ENCODE data around the gene ZNF256. TPM values are rescaled to one million over a fixed set of nuclear protein-coding genes. Genes with fewer than 3 reads are reported as not detected.

ZNF256 gene
- total RNA-seq, 1 experiment from 2014 or later, result 12.3 TPM

GRCh38 chr19:57900311-57900710 lies 47.2 kb downstream of the ZNF256 start:
- H2BK5ac ChIP-seq (ENCODE audit: insufficient read length, low read length), result no peak overlapping the region
- no peak for DNase-seq
- no peaks in the 10 kb centered on the region for H3K4me1 ChIP-seq (ENCODE audit: insufficient read depth, low read length)
- H3K4me2 ChIP-seq (ENCODE audit: insufficient read depth, insufficient read length, low read length), result no peak overlapping the region
- no peak overlapping the region for H3K18ac ChIP-seq (ENCODE audit: insufficient read length, low read depth, low read length)
- H2BK15ac ChIP-seq (ENCODE audit: low read depth, low read length), result no peak overlapping the region
- H4K91ac ChIP-seq (ENCODE audit: insufficient read length, low read depth, low read length), result no peak overlapping the region
- H3K79me1 ChIP-seq (ENCODE audit: insufficient read depth, low read depth, low read length, poor library complexity, severe bottlenecking), result no peaks in the 10 kb centered on the region
- Mint-ChIP-seq H3K27ac (no peak overlapping the region), H3K9me3 (no peaks in the 10 kb centered on the region), H3K4me3 (no peak overlapping the region), H3K36me3 (ENCODE audit: insufficient read depth in 1 of 3, low read depth in 3 of 3) (peaks cover 0 to 4% (median 2%) of the 10 kb centered on the region in 3 experiments; a peak in 2 of 7 replicates), H3K27me3 (ENCODE audit: low read depth) (no peaks in the 10 kb centered on the region; the same call in 1 of the 2 replicates), H3K4me1 (peaks cover 5 to 8% of the 10 kb centered on the region in 2 experiments; a peak in 2 of 4 replicates)
- H3K4ac ChIP-seq (ENCODE audit: low read depth, low read length), result no peak overlapping the region
- no peak overlapping the region for H2AFZ ChIP-seq (ENCODE audit: low read length)
- no peaks in the 10 kb centered on the region for H4K20me1 ChIP-seq (ENCODE audit: control insufficient read depth, insufficient read depth, insufficient read length)
- no peaks in the 10 kb centered on the region for H3K23me2 ChIP-seq (ENCODE audit: insufficient read length, low read depth, low read length, poor library complexity, severe bottlenecking)
- no peak overlapping the region for H4K8ac ChIP-seq (replicated peaks; ENCODE audit: insufficient read length, low read depth, low read length)
- no peak overlapping the region for H2BK20ac ChIP-seq (ENCODE audit: low read depth, low read length, poor library complexity, severe bottlenecking)
- no peaks in the 10 kb centered on the region for H3K27me3 ChIP-seq (ENCODE audit: insufficient read depth, low read length)
- no peak overlapping the region for H3K9ac ChIP-seq (ENCODE audit: extremely low read depth, insufficient read length, low read length)
- TF ChIP-seq CTCF (conservative IDR thresholded peaks at IDR 0.05), result no peak
- no peak overlapping the region for H3K27ac ChIP-seq (ENCODE audit: insufficient read length, low read depth, low read length)
- no peak overlapping the region for H3K56ac ChIP-seq (ENCODE audit: insufficient read length, low read depth, low read length)
- H3K14ac ChIP-seq (ENCODE audit: insufficient read depth, low read length), result no peak overlapping the region
- no peaks in the 10 kb centered on the region for H3K79me2 ChIP-seq (ENCODE audit: insufficient read depth, low read length)
- no peak overlapping the region for H2AK5ac ChIP-seq (ENCODE audit: insufficient read length, low read length)
- H4K5ac ChIP-seq (ENCODE audit: insufficient read length, low read depth, low read length), result no peak overlapping the region
- no peak overlapping the region for H3K23ac ChIP-seq (ENCODE audit: insufficient read length, low read depth, low read length)
- WGBS (ENCODE audit: extremely low coverage, insufficient read length, low lambda C conversion rate), result no CpG with 5 or more reads among the region's 5 CpGs
- no peak overlapping the region for H3T11ph ChIP-seq (ENCODE audit: low read length)
- H2BK12ac ChIP-seq (ENCODE audit: insufficient read length, low read depth, low read length), result no peak overlapping the region
- no peaks in the 10 kb centered on the region for H3K9me3 ChIP-seq (ENCODE audit: control insufficient read depth, low read depth, low read length)
- no peak overlapping the region for H2BK120ac ChIP-seq (ENCODE audit: low read depth, low read length, poor library complexity, severe bottlenecking)

Other genes starting within 250 kb of the ZNF256 start
- gene ZNF154, start 238.5 kb downstream of the ZNF256 start, total RNA-seq (2021), result 17.6 and 18.7 TPM in 2 replicates
- 9.0 and 9.3 TPM in 2 replicates for gene ZNF671, start 220.1 kb downstream of the ZNF256 start, total RNA-seq (2021)
- gene ZNF776, start 200.9 kb downstream of the ZNF256 start, total RNA-seq (2021), result 19.7 and 22.8 TPM in 2 replicates
- 14.8 and 17.6 TPM in 2 replicates for gene ZNF586, start 178.0 kb downstream of the ZNF256 start, total RNA-seq (2021)
- 9.2 and 11.3 TPM in 2 replicates for gene ZNF552, start 132.8 kb downstream of the ZNF256 start, total RNA-seq (2021)
- gene ZNF587B, start 117.4 kb downstream of the ZNF256 start, total RNA-seq (2021), result 41.8 and 45.2 TPM in 2 replicates
- gene ZNF587, start 97.8 kb downstream of the ZNF256 start, total RNA-seq (2021), result 37.5 and 40.0 TPM in 2 replicates
- 98.7 and 103 TPM in 2 replicates for gene ZNF814, start 58.7 kb downstream of the ZNF256 start, total RNA-seq (2021)
- 22.1 and 22.2 TPM in 2 replicates for gene ZNF417, start 31.1 kb downstream of the ZNF256 start, total RNA-seq (2021)
- gene ZNF418, start 12.3 kb downstream of the ZNF256 start, total RNA-seq (2021), result 25.1 and 26.2 TPM in 2 replicates
- gene C19orf18, start 26.8 kb upstream of the ZNF256 start, total RNA-seq (2021), result 0.26 and 0.33 TPM in 2 replicates
- 13.4 and 14.1 TPM in 2 replicates for gene ZNF606, start 55.1 kb upstream of the ZNF256 start, total RNA-seq (2021)
- gene ZSCAN1, start 86.3 kb upstream of the ZNF256 start, total RNA-seq (2021), result 0.77 and 1.2 TPM in 2 replicates
- 4.7 and 5.4 TPM in 2 replicates for gene ZNF135, start 111.6 kb upstream of the ZNF256 start, total RNA-seq (2021)
- 35.4 and 40.1 TPM in 2 replicates for gene ZSCAN18, start 150.5 kb upstream of the ZNF256 start, total RNA-seq (2021)
- 11.8 and 12.1 TPM in 2 replicates for gene ZNF329, start 203.1 kb upstream of the ZNF256 start, total RNA-seq (2021)
- gene ZNF274, start 235.4 kb upstream of the ZNF256 start, total RNA-seq (2021), result 27.0 and 28.7 TPM in 2 replicates